ENCODE data around the gene OR1F1. TPM values are rescaled to one million over a fixed set of nuclear protein-coding genes. Genes with fewer than 3 reads are reported as not detected.

Gene OR1F1
- total and polyA plus RNA-seq, 8 donors, result not detected

- peaks cover 0 to 24% (median 0%) of the 10 kb centered on the region in 3 donors for H3K27me3 ChIP-seq
- intact Hi-C loops (cut with DNase I; ENCODE audit: low total_unique reads), result loop anchor here (10.0 kb wide), 1 partner anchor 45 kb away; no protein-coding TSS in a partner anchor
- 77 to 85% (median 83%) methylated on average over 9 to 14 of the region's 14 CpGs for WGBS, 5 donors
- H3K36me3 ChIP-seq, result no peaks in the 10 kb centered on the region
- no peak overlapping the region for H3K27ac ChIP-seq
- TF ChIP-seq EP300 (IDR thresholded peaks at IDR 0.05), result no peak
- TF ChIP-seq POLR2AphosphoS5 (IDR thresholded peaks at IDR 0.05), result no peak
- TF ChIP-seq, protein P1, sequence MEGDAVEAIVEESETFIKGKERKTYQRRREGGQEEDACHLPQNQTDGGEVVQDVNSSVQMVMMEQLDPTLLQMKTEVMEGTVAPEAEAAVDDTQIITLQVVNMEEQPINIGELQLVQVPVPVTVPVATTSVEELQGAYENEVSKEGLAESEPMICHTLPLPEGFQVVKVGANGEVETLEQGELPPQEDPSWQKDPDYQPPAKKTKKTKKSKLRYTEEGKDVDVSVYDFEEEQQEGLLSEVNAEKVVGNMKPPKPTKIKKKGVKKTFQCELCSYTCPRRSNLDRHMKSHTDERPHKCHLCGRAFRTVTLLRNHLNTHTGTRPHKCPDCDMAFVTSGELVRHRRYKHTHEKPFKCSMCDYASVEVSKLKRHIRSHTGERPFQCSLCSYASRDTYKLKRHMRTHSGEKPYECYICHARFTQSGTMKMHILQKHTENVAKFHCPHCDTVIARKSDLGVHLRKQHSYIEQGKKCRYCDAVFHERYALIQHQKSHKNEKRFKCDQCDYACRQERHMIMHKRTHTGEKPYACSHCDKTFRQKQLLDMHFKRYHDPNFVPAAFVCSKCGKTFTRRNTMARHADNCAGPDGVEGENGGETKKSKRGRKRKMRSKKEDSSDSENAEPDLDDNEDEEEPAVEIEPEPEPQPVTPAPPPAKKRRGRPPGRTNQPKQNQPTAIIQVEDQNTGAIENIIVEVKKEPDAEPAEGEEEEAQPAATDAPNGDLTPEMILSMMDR (IDR thresholded peaks at IDR 0.05), result no peak
- TF ChIP-seq POLR2A (IDR thresholded peaks at IDR 0.05), result no peak
- DNase-seq, result no peak
- no peak overlapping the region for H3K4me3 ChIP-seq
- H3K9me3 ChIP-seq, result no peaks in the 10 kb centered on the region
- no peaks in the 10 kb centered on the region for H3K4me1 ChIP-seq
Measured at GRCh38 chr16:3249451-3249850, 61.4 kb downstream of the OR1F1 start.

DNA sequence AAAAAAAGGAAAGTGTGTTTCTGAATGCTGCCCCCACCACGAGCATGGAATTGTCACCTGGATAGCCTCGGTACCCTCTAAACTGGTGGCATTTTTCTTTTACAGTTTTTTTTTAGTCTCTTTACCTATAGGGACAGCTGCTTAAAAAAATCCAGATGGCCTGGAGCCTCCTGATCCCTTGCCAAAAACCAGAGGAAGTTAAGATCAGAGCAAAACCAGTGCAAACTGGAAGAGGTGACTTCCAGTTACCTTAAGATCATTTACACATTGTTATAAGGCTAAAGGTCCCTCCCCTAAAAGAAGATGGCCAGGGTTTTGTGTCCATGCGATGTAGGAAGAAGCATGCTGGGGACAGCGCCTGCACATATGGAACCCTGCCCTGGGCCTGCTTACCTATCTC is 65.0 kb downstream of the OR1F1 start:
- no peaks in the 10 kb centered on the region for H3K4me1 ChIP-seq
- intact Hi-C loops (cut with DNase I; ENCODE audit: low total_unique reads), result no loop called here
- H3K9me3 ChIP-seq, result no peaks in the 10 kb centered on the region
- 76 to 83% (median 78%) methylated on average over 4 of the region's 4 CpGs for WGBS, 5 donors
- no peak overlapping the region for H3K27ac ChIP-seq
- no peaks in the 10 kb centered on the region for H3K36me3 ChIP-seq
- peaks cover 0 to 47% (median 0%) of the 10 kb centered on the region in 3 donors for H3K27me3 ChIP-seq
- H3K4me3 ChIP-seq, result no peak overlapping the region
- TF ChIP-seq, protein P1 (IDR thresholded peaks at IDR 0.05), result no peak
- no peak for TF ChIP-seq EP300 (IDR thresholded peaks at IDR 0.05)
- TF ChIP-seq POLR2A (IDR thresholded peaks at IDR 0.05), result no peak
- TF ChIP-seq POLR2AphosphoS5 (IDR thresholded peaks at IDR 0.05), result no peak
- no peak for DNase-seq

GRCh38 chr16:3254309-3254708 is 66.3 kb downstream of the OR1F1 start:
- peak overlapping the region in 2 of 4 donors; percentile 32 to 35 for H3K4me3 ChIP-seq
- DNase-seq, result no peak
- intact Hi-C loops (cut with DNase I; ENCODE audit: low total_unique reads), result no loop called here
- H3K9me3 ChIP-seq, result no peaks in the 10 kb centered on the region
- peaks cover 0 to 43% (median 0%) of the 10 kb centered on the region in 3 donors for H3K27me3 ChIP-seq
- TF ChIP-seq, protein P1 (IDR thresholded peaks at IDR 0.05), result no peak
- TF ChIP-seq POLR2A (IDR thresholded peaks at IDR 0.05), result no peak
- no peak for TF ChIP-seq POLR2AphosphoS5 (IDR thresholded peaks at IDR 0.05)
- no peak for TF ChIP-seq EP300 (IDR thresholded peaks at IDR 0.05)
- H3K27ac ChIP-seq, result no peak overlapping the region
- WGBS, 5 donors, result 38 to 54% (median 49%) methylated on average over 18 to 35 of the region's 35 CpGs
- no peaks in the 10 kb centered on the region for H3K36me3 ChIP-seq
- no peaks in the 10 kb centered on the region for H3K4me1 ChIP-seq

Other genes with a start within 250 kb of the OR1F1 start
- gene KREMEN2, start 223.9 kb upstream of the OR1F1 start, total RNA-seq, result under 1 TPM in 1 of 5 donors, not detected in 4; 0.37 TPM
- gene KREMEN2, start 223.9 kb upstream of the OR1F1 start, polyA plus RNA-seq, result 1 to 10 TPM in 1 of 3 donors, not detected in 2; 1.1 TPM
- gene PAQR4, start 218.9 kb upstream of the OR1F1 start, total RNA-seq, result 10 to 100 TPM in 2 of 5 donors, 1 to 10 TPM in 3; 4.8 to 43.2 (median 8.4) TPM
- gene PAQR4, start 218.9 kb upstream of the OR1F1 start, polyA plus RNA-seq, result 10 to 100 TPM in 2 of 3 donors, 1 to 10 TPM in 1; 2.7 to 15.3 (median 10.9) TPM
- gene PKMYT1, start 207.8 kb upstream of the OR1F1 start, total RNA-seq, result 10 to 100 TPM in 2 of 5 donors, 1 to 10 TPM in 3; 2.4 to 19.3 (median 9.6) TPM
- 10 to 100 TPM in 1 of 3 donors, 1 to 10 TPM in 2; 1.8 to 15.9 (median 9.5) TPM for gene PKMYT1, start 207.8 kb upstream of the OR1F1 start, polyA plus RNA-seq
- gene CLDN9, start 175.3 kb upstream of the OR1F1 start, total RNA-seq, result not detected
- gene CLDN9, start 175.3 kb upstream of the OR1F1 start, polyA plus RNA-seq, result under 1 TPM in 2 of 3 donors, not detected in 1; 0.28 to 0.31 TPM
- gene CLDN6, start 170.0 kb upstream of the OR1F1 start, total RNA-seq, result not detected
- not detected for gene CLDN6, start 170.0 kb upstream of the OR1F1 start, polyA plus RNA-seq
- 100 to 1,000 TPM in 2 of 5 donors, 10 to 100 TPM in 2, 1 to 10 TPM in 1; 1.8 to 134 (median 77.2) TPM for gene TNFRSF12A, start 167.8 kb upstream of the OR1F1 start, total RNA-seq
- 100 to 1,000 TPM in 1 of 3 donors, 10 to 100 TPM in 2; 20.3 to 117 (median 25.8) TPM for gene TNFRSF12A, start 167.8 kb upstream of the OR1F1 start, polyA plus RNA-seq
- 10 to 100 TPM; 11.0 to 94.7 (median 21.7) TPM for gene HCFC1R1, start 164.3 kb upstream of the OR1F1 start, total RNA-seq
- gene HCFC1R1, start 164.3 kb upstream of the OR1F1 start, polyA plus RNA-seq, result 100 to 1,000 TPM in 2 of 3 donors, 10 to 100 TPM in 1; 71.7 to 128 (median 102) TPM
- 10 to 100 TPM in 4 of 5 donors, not detected in 1; 10.5 to 97.9 (median 22.2) TPM for gene THOC6, start 164.2 kb upstream of the OR1F1 start, total RNA-seq
- 10 to 100 TPM; 15.3 to 39.0 (median 32.8) TPM for gene THOC6, start 164.2 kb upstream of the OR1F1 start, polyA plus RNA-seq
- 100 to 1,000 TPM in 1 of 5 donors, 10 to 100 TPM in 4; 18.4 to 693 (median 59.4) TPM for gene BICDL2, start 151.3 kb upstream of the OR1F1 start, total RNA-seq
- gene BICDL2, start 151.3 kb upstream of the OR1F1 start, polyA plus RNA-seq, result 10 to 100 TPM; 26.0 to 79.7 (median 29.0) TPM
- gene MMP25, start 141.6 kb upstream of the OR1F1 start, total RNA-seq, result 1 to 10 TPM in 2 of 5 donors, not detected in 3; 1.1 to 1.6 TPM
- 1 to 10 TPM in 1 of 3 donors, under 1 TPM in 2; 0.48 to 2.9 (median 0.61) TPM for gene MMP25, start 141.6 kb upstream of the OR1F1 start, polyA plus RNA-seq
- gene IL32, start 122.6 kb upstream of the OR1F1 start, total RNA-seq, result 100 to 1,000 TPM in 1 of 5 donors, 10 to 100 TPM in 3, 1 to 10 TPM in 1; 9.9 to 504 (median 90.4) TPM
- 100 to 1,000 TPM in 1 of 3 donors, 10 to 100 TPM in 2; 56.3 to 129 (median 60.9) TPM for gene IL32, start 122.6 kb upstream of the OR1F1 start, polyA plus RNA-seq
- gene ZSCAN10, start 88.9 kb upstream of the OR1F1 start, total RNA-seq, result not detected
- not detected for gene ZSCAN10, start 88.9 kb upstream of the OR1F1 start, polyA plus RNA-seq
- gene ZNF205, start 75.6 kb upstream of the OR1F1 start, total RNA-seq, result 10 to 100 TPM in 1 of 5 donors, 1 to 10 TPM in 3, under 1 TPM in 1; 0.87 to 21.9 (median 5.5) TPM
- 10 to 100 TPM; 16.6 to 27.5 (median 20.9) TPM for gene ZNF205, start 75.6 kb upstream of the OR1F1 start, polyA plus RNA-seq
- gene ZNF213, start 53.2 kb upstream of the OR1F1 start, total RNA-seq, result 10 to 100 TPM in 3 of 5 donors, 1 to 10 TPM in 2; 1.3 to 87.8 (median 20.0) TPM
- 1 to 10 TPM; 5.8 to 6.7 (median 6.1) TPM for gene ZNF213, start 53.2 kb upstream of the OR1F1 start, polyA plus RNA-seq
- gene ZNF200, start 47.0 kb downstream of the OR1F1 start, total RNA-seq, result 1 to 10 TPM; 4.7 to 8.7 (median 6.2) TPM
- gene ZNF200, start 47.0 kb downstream of the OR1F1 start, polyA plus RNA-seq, result 1 to 10 TPM; 2.2 to 3.1 (median 2.9) TPM
- gene MEFV, start 68.4 kb downstream of the OR1F1 start, total RNA-seq, result 10 to 100 TPM in 1 of 5 donors, 1 to 10 TPM in 3, under 1 TPM in 1; 0.58 to 24.5 (median 1.7) TPM
- under 1 TPM; 0.15 to 0.44 (median 0.20) TPM for gene MEFV, start 68.4 kb downstream of the OR1F1 start, polyA plus RNA-seq
- 10 to 100 TPM; 23.5 to 67.0 (median 46.0) TPM for gene ZNF263, start 95.3 kb downstream of the OR1F1 start, total RNA-seq
- 10 to 100 TPM; 10.8 to 29.6 (median 16.0) TPM for gene ZNF263, start 95.3 kb downstream of the OR1F1 start, polyA plus RNA-seq
- 1 to 10 TPM in 3 of 5 donors, not detected in 2; 1.6 to 8.3 (median 1.8) TPM for gene TIGD7, start 117.2 kb downstream of the OR1F1 start, total RNA-seq
- gene TIGD7, start 117.2 kb downstream of the OR1F1 start, polyA plus RNA-seq, result 1 to 10 TPM; 2.1 to 3.7 (median 2.8) TPM
- gene ZNF75A, start 117.3 kb downstream of the OR1F1 start, total RNA-seq, result 10 to 100 TPM; 16.1 to 52.5 (median 25.0) TPM
- 10 to 100 TPM in 2 of 3 donors, 1 to 10 TPM in 1; 8.0 to 15.6 (median 10.5) TPM for gene ZNF75A, start 117.3 kb downstream of the OR1F1 start, polyA plus RNA-seq
- not detected for gene OR2C1, start 167.7 kb downstream of the OR1F1 start, total RNA-seq
- not detected for gene OR2C1, start 167.7 kb downstream of the OR1F1 start, polyA plus RNA-seq
- 10 to 100 TPM in 1 of 5 donors, 1 to 10 TPM in 4; 2.6 to 11.7 (median 5.4) TPM for gene ZSCAN32, start 212.8 kb downstream of the OR1F1 start, total RNA-seq
- 10 to 100 TPM in 1 of 3 donors, 1 to 10 TPM in 2; 7.7 to 10.7 (median 8.0) TPM for gene ZSCAN32, start 212.8 kb downstream of the OR1F1 start, polyA plus RNA-seq
- 10 to 100 TPM in 4 of 5 donors, 1 to 10 TPM in 1; 6.6 to 52.5 (median 21.7) TPM for gene ZNF174, start 213.0 kb downstream of the OR1F1 start, total RNA-seq
- 1 to 10 TPM; 4.2 to 5.6 (median 5.0) TPM for gene ZNF174, start 213.0 kb downstream of the OR1F1 start, polyA plus RNA-seq

Data from stomach (tissue), 9 donors.